Prostate gland (tissue), 2 donors: ENCODE results near the gene TRIM10. TPM values are rescaled to one million over a fixed set of nuclear protein-coding genes. Genes with fewer than 3 reads are reported as not detected.

ENCODE experiments used
- DNase-seq: peaks from one replicate; pipeline ENCODE4 v3.0.0-alpha.2; 2019; ENCODE audit warnings: low spot score
- H3K27ac ChIP-seq, 2 donors: fragments of 200-600 bp; sonication (generic); 2 replicates each; pipeline ENCODE4 v1.5.1; 2017 to 2019
- H3K27me3 ChIP-seq: fragments of 200-600 bp; sonication (generic); replicated peaks from 2 replicates; pipeline ENCODE4 v1.5.1; 2019; ENCODE audit not compliant: insufficient read depth
- H3K36me3 ChIP-seq, 2 donors: fragments of 200-600 bp; sonication (generic); 1 replicate in 1 of 2; 2 replicates in 1 of 2; pipeline versions ENCODE4 v1.5.1 to v1.8.1; 2017 to 2019
- H3K4me1 ChIP-seq: fragments of 200-600 bp; sonication (generic); replicated peaks from 2 replicates; pipeline ENCODE4 v1.5.1; 2019
- H3K4me3 ChIP-seq, 2 donors: fragments of 200-600 bp; sonication (generic); 2 replicates each; pipeline ENCODE4 v1.5.1; 2017 to 2019
- H3K9me3 ChIP-seq: fragments of 200-600 bp; sonication (generic); 2 replicates; pipeline ENCODE4 v1.5.1; 2017
- CTCF ChIP-seq, 4 experiments: fragments of 200-600 bp in 2 of 4; fragments of 450-650 bp in 2 of 4; sonication (generic) in 2 of 4; IDR thresholded peaks; 1 replicate in 3 of 4; 2 replicates in 1 of 4; pipeline ENCODE4 v1.5.1; 2016 to 2019; ENCODE audit warnings: antibody characterized with exemption in 4 of 4, mild to moderate bottlenecking in 2 of 4, moderate library complexity in 2 of 4
- POLR2A ChIP-seq: fragments of 450-650 bp; IDR thresholded peaks from one replicate; pipeline ENCODE4 v1.6.1; 2016; ENCODE audit warnings: antibody characterized with exemption, mild to moderate bottlenecking
- POLR2AphosphoS5 ChIP-seq: sonication (generic); formaldehyde crosslinking; IDR thresholded peaks from one replicate; pipeline ENCODE4 v1.6.1; 2017; ENCODE audit warnings: antibody characterized with exemption
- WGBS: methylation state at CpG from one replicate; pipeline ENCODE4 v1.1.5; 2018; 5-methylcytosine and 5-hydroxymethylcytosine counted together
- intact Hi-C: fragments of 100-400 bp; cut with DNase I; formaldehyde crosslinking; loops from one replicate; pipeline ENCODE4 v1.14.2; 2022
- total RNA-seq, 2 donors: library from RNA; depleted of rRNA; stranded (reverse); fragments of >200 nt; gene quantifications; one replicate each; pipeline ENCODE4 v1.1.0, GENCODE V29; 2016

TRIM10 gene
- total RNA-seq, 2 donors from 2014 or later = not detected

GRCh38 chr6:30172681-30173080, 11.7 kb upstream of the TRIM10 start:
- no peak overlapping the region for H3K4me3 ChIP-seq
- 85% methylated on average over 4 of the region's 4 CpGs for WGBS
- no peaks in the 10 kb centered on the region for H3K4me1 ChIP-seq
- no peak for DNase-seq
- H3K27ac ChIP-seq = no peak overlapping the region
- H3K9me3 ChIP-seq = no peaks in the 10 kb centered on the region
- intact Hi-C loops = no loop called here
- no peak for TF ChIP-seq CTCF (IDR thresholded peaks at IDR 0.05)
- TF ChIP-seq POLR2AphosphoS5 = no peak
- TF ChIP-seq POLR2A = no peak
- H3K36me3 ChIP-seq = no peaks in the 10 kb centered on the region
- peaks cover 6% of the 10 kb centered on the region for H3K27me3 ChIP-seq

DNA sequence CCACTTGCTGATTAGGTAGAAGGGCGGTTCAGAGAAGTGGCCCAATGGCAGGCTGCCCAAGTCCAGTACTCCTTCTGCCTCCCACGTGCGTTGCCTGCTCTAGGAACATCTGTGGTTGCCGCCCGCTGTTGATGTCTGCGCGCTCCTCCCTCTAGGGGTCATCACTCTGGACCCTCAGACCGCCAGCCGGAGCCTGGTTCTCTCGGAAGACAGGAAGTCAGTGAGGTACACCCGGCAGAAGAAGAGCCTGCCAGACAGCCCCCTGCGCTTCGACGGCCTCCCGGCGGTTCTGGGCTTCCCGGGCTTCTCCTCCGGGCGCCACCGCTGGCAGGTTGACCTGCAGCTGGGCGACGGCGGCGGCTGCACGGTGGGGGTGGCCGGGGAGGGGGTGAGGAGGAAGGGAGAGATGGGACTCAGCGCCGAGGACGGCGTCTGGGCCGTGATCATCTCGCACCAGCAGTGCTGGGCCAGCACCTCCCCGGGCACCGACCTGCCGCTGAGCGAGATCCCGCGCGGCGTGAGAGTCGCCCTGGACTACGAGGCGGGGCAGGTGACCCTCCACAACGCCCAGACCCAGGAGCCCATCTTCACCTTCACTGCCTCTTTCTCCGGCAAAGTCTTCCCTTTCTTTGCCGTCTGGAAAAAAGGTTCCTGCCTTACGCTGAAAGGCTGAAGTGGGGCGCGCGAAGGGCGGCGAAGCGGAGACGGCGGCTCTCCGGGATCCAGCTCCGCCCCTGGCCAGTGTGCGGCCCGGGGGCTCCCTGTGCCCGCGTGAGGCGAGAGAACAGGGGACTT, 10.9 kb upstream of the TRIM10 start:
- intact Hi-C loops = no loop called here

DNA sequence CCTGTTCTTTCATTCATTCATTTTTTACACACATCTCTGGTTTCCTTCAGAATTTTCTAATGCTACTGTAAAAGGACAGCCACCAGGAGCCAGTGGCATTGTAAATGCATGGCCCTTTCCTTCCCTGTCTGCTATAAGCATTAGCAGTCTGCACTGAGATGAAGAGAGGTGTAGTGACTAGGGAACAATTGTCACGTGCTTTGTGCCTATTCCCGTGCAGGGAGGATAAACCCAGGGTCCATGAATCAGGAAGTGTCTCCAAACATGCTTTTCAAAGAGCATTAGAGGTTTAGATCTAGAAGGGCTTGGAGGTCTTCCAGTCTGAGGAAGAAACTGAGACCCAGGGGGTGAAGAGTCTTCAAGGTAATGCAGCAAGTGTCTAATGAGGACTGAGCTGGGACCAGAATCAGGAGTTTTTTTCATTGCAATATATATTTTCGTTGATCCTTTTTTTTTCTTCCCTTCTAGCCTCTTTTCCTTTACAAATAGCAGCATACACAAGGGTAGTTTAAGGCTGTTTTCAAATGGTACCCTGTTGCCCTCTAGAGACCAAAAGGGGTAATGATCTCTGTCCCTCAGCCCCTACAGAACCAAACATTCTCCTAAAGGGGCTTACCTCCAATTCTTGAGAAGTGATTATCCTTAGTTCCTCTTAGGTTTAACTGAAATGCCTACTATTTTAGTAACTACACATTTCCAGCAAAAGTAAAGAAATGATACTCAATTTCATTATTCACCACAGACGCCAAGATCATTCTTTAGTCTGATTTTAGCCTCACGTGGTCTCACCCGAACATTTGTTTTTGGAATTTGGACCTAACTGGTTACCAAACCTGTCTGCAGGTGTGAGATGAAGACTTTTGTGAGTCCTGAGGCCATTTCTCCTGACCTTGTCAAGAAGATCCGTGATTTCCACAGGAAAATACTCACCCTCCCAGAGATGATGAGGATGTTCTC, 8.9 kb upstream of the TRIM10 start:
- 26% methylated on average over 7 of the region's 7 CpGs for WGBS
- peaks cover 6% of the 10 kb centered on the region for H3K27me3 ChIP-seq
- no peaks in the 10 kb centered on the region for H3K36me3 ChIP-seq
- no peak overlapping the region for H3K27ac ChIP-seq
- intact Hi-C loops = no loop called here
- no peak for DNase-seq
- no peaks in the 10 kb centered on the region for H3K4me1 ChIP-seq
- TF ChIP-seq POLR2AphosphoS5 = no peak
- peak in 3 of 4 experiments; percentile 27 to 54 (median 52) for TF ChIP-seq CTCF (IDR thresholded peaks at IDR 0.05)
- no peak for TF ChIP-seq POLR2A
- H3K9me3 ChIP-seq = no peaks in the 10 kb centered on the region
- no peak overlapping the region for H3K4me3 ChIP-seq

More for the DNA sequence above, 10.9 kb upstream of the TRIM10 start:
- Histone ChIP-seq H3K4me1 (no peaks in the 10 kb centered on the region), H3K9me3 (no peaks in the 10 kb centered on the region), H3K27ac (no peak overlapping the region), H3K4me3 (no peak overlapping the region), H3K27me3 (peaks cover 6% of the 10 kb centered on the region), H3K36me3 (no peaks in the 10 kb centered on the region)
- 6% methylated on average over 40 of the region's 62 CpGs for WGBS
- TF ChIP-seq POLR2A (no peak), POLR2AphosphoS5 (no peak), CTCF (IDR thresholded peaks at IDR 0.05) (no peak)
- DNase-seq = no peak

DNA sequence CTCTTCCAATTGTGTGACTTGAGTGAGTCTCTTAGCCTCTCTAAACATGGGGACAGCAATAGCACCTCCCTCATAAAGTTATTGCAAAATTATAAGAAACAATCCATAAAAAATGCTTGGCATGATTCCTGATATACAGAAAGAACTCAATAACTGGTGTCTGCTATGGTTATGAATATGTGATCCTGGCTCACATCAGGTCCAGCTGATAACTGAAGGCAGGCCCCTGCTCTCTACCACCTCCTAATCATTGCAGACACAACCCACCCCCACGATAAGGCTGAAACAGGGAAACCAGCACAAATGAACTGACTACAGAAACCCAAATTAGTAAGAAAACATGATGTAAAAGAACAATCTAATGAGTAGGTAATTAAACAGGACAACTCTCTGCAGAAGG, 7.7 kb upstream of the TRIM10 start:
- H3K4me1 ChIP-seq = no peaks in the 10 kb centered on the region
- intact Hi-C loops = no loop called here
- no peak for DNase-seq
- TF ChIP-seq POLR2AphosphoS5 (no peak), POLR2A (no peak), CTCF (IDR thresholded peaks at IDR 0.05) (no peak)
- no peak overlapping the region for H3K4me3 ChIP-seq
- 69% methylated on average over 1 of the region's 1 CpG for WGBS
- H3K27me3 ChIP-seq = peaks cover 6% of the 10 kb centered on the region
- H3K36me3 ChIP-seq = no peaks in the 10 kb centered on the region
- H3K27ac ChIP-seq = no peak overlapping the region
- no peaks in the 10 kb centered on the region for H3K9me3 ChIP-seq
